ENCODE measurements around the gene LMF1.

Gene LMF1

GRCh38 chr16:919658-920050 is 51.1 kb downstream of the LMF1 start:
- TF ChIP-seq, protein P1, sequence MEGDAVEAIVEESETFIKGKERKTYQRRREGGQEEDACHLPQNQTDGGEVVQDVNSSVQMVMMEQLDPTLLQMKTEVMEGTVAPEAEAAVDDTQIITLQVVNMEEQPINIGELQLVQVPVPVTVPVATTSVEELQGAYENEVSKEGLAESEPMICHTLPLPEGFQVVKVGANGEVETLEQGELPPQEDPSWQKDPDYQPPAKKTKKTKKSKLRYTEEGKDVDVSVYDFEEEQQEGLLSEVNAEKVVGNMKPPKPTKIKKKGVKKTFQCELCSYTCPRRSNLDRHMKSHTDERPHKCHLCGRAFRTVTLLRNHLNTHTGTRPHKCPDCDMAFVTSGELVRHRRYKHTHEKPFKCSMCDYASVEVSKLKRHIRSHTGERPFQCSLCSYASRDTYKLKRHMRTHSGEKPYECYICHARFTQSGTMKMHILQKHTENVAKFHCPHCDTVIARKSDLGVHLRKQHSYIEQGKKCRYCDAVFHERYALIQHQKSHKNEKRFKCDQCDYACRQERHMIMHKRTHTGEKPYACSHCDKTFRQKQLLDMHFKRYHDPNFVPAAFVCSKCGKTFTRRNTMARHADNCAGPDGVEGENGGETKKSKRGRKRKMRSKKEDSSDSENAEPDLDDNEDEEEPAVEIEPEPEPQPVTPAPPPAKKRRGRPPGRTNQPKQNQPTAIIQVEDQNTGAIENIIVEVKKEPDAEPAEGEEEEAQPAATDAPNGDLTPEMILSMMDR (IDR thresholded peaks at IDR 0.05; ENCODE audit: extremely low read depth, missing control alignments), result no peak
- no peak for DNase-seq (ENCODE audit: low spot score)

- DNase-seq (ENCODE audit: low spot score), result no peak
- TF ChIP-seq, protein P1 (IDR thresholded peaks at IDR 0.05; ENCODE audit: extremely low read depth, missing control alignments), result no peak
Measured at GRCh38 chr16:918741-919657, 51.8 kb downstream of the LMF1 start.

DNA sequence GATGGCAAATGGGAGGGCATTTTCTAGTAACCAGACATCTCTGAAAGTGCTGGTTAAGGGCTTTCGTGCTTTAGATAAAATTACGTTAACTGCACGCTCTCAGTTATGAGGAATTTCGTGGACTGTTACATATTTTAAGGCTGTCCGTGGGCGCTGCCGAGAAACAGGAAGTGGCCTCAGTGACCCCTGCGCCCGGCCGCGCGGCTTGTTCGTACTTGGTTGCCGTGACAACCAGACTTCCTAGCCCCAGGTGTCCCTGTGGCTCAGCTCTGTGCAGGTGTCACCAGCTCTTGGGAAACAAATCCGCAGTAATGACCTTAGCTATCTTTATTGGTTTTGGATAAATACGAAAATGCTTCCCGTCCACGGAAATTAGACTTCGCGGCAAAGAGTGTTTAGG is 52.7 kb downstream of the LMF1 start:
- TF ChIP-seq, protein P1 (IDR thresholded peaks at IDR 0.05; ENCODE audit: extremely low read depth, missing control alignments), result no peak
- no peak for DNase-seq (ENCODE audit: low spot score)

GRCh38 chr16:917591-918061 is 53.2 kb downstream of the LMF1 start:
- no peak for DNase-seq (ENCODE audit: low spot score)
- TF ChIP-seq, protein P1 (IDR thresholded peaks at IDR 0.05; ENCODE audit: extremely low read depth, missing control alignments), result no peak

GRCh38 chr16:916035-916799 is 54.6 kb downstream of the LMF1 start:
- TF ChIP-seq, protein P1 (IDR thresholded peaks at IDR 0.05; ENCODE audit: extremely low read depth, missing control alignments), result no peak
- DNase-seq (ENCODE audit: low spot score), result no peak

GRCh38 chr16:915546-915945 is 55.2 kb downstream of the LMF1 start:
- no peak for DNase-seq (ENCODE audit: low spot score)
- TF ChIP-seq, protein P1 (IDR thresholded peaks at IDR 0.05; ENCODE audit: extremely low read depth, missing control alignments), result no peak

GRCh38 chr16:914440-914839 is 56.3 kb downstream of the LMF1 start:
- no peak for DNase-seq (ENCODE audit: low spot score)
- TF ChIP-seq, protein P1 (IDR thresholded peaks at IDR 0.05; ENCODE audit: extremely low read depth, missing control alignments), result no peak
